Measurements from ENCODE around the gene GCDH. TPM values are rescaled to one million over a fixed set of nuclear protein-coding genes. Genes with fewer than 3 reads are reported as not detected.
A peak's percentile ranks its signal among the peaks of the same experiment; 100 is the strongest.

Gene GCDH
- total RNA-seq, 1 experiment from 2014 or later = 53.2 TPM

DNA sequence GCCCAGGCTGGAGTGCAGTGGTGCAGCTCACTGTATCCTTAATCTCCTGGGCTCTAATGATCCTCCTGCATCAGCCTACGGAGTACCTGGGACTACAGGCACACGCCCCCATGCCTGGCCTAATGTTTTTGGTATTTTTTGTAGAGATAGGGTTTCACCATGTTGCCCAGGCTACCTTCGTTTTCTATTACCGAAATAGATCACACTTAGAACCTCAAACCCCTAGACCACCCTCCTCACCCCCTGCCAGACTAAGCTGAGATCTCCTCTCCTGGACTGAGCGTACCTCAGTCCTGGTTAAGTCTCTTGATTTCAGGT is 4.3 kb upstream of the GCDH start:
- Histone ChIP-seq H3K27me3 (ENCODE audit: insufficient read depth, low read length) (0 out of 2 replicates have a peak, but pooled peaks cover 1% of the 10 kb centered on the region), H3K4me1 (ENCODE audit: insufficient read depth, low read length) (no peaks in the 10 kb centered on the region), H2BK5ac (ENCODE audit: insufficient read length, low read length) (no peak overlapping the region), H3T11ph (ENCODE audit: low read length) (no peak overlapping the region), H2BK120ac (ENCODE audit: low read depth, low read length, poor library complexity, severe bottlenecking) (no peak overlapping the region), H3K23ac (ENCODE audit: insufficient read length, low read depth, low read length) (no peak overlapping the region), H2BK20ac (ENCODE audit: low read depth, low read length, poor library complexity, severe bottlenecking) (no peak overlapping the region), H3K27ac (ENCODE audit: insufficient read length, low read depth, low read length) (no peak overlapping the region), H3K56ac (ENCODE audit: insufficient read length, low read depth, low read length) (no peak overlapping the region), H4K91ac (ENCODE audit: insufficient read length, low read depth, low read length) (no peak overlapping the region), H3K79me1 (ENCODE audit: insufficient read depth, low read depth, low read length, poor library complexity, severe bottlenecking) (no peaks in the 10 kb centered on the region), H2BK12ac (ENCODE audit: insufficient read length, low read depth, low read length) (no peak overlapping the region), H4K8ac (replicated peaks; ENCODE audit: insufficient read length, low read depth, low read length) (no peak overlapping the region), H4K5ac (ENCODE audit: insufficient read length, low read depth, low read length) (no peak overlapping the region), H3K23me2 (ENCODE audit: insufficient read length, low read depth, low read length, poor library complexity, severe bottlenecking) (peaks cover 12% of the 10 kb centered on the region), H3K4ac (ENCODE audit: low read depth, low read length) (no peak overlapping the region), H3K18ac (ENCODE audit: insufficient read length, low read depth, low read length) (no peak overlapping the region), H3K4me2 (ENCODE audit: insufficient read depth, insufficient read length, low read length) (peak overlapping the region; percentile 79), H3K9me3 (ENCODE audit: control insufficient read depth, low read depth, low read length) (no peaks in the 10 kb centered on the region), H3K14ac (ENCODE audit: insufficient read depth, low read length) (no peak overlapping the region), H3K9ac (ENCODE audit: extremely low read depth, insufficient read length, low read length) (no peak overlapping the region), H3K79me2 (ENCODE audit: insufficient read depth, low read length) (no peaks in the 10 kb centered on the region; the same call in 1 of the 2 replicates), H4K20me1 (ENCODE audit: control insufficient read depth, insufficient read depth, insufficient read length) (no peaks in the 10 kb centered on the region), H2BK15ac (ENCODE audit: low read depth, low read length) (no peak overlapping the region), H2AFZ (ENCODE audit: low read length) (no peak overlapping the region), H2AK5ac (ENCODE audit: insufficient read length, low read length) (no peak overlapping the region)
- Mint-ChIP-seq H3K9me3 (peaks cover 16% of the 10 kb centered on the region in 2 experiments), H3K36me3 (ENCODE audit: insufficient read depth in 1 of 3, low read depth in 3 of 3) (peaks cover 3 to 10% (median 4%) of the 10 kb centered on the region in 3 experiments; a peak in 5 of 7 replicates), H3K4me1 (peaks cover 11 to 18% of the 10 kb centered on the region in 2 experiments), H3K27ac (no peak overlapping the region; a peak in 1 of 7 replicates), H3K27me3 (ENCODE audit: low read depth) (peaks cover 52% of the 10 kb centered on the region), H3K4me3 (peak overlapping the region; percentile 55 to 82)
- no peak for DNase-seq
- no CpG with 5 or more reads among the region's 5 CpGs for WGBS (ENCODE audit: extremely low coverage, insufficient read length, low lambda C conversion rate)
- TF ChIP-seq, protein P1, sequence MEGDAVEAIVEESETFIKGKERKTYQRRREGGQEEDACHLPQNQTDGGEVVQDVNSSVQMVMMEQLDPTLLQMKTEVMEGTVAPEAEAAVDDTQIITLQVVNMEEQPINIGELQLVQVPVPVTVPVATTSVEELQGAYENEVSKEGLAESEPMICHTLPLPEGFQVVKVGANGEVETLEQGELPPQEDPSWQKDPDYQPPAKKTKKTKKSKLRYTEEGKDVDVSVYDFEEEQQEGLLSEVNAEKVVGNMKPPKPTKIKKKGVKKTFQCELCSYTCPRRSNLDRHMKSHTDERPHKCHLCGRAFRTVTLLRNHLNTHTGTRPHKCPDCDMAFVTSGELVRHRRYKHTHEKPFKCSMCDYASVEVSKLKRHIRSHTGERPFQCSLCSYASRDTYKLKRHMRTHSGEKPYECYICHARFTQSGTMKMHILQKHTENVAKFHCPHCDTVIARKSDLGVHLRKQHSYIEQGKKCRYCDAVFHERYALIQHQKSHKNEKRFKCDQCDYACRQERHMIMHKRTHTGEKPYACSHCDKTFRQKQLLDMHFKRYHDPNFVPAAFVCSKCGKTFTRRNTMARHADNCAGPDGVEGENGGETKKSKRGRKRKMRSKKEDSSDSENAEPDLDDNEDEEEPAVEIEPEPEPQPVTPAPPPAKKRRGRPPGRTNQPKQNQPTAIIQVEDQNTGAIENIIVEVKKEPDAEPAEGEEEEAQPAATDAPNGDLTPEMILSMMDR (conservative IDR thresholded peaks at IDR 0.05) = no peak

All from H9 (cell line).